Vagina (tissue), 2 donors: Measurements from ENCODE around the gene NFATC2.

Experiments
- POLR2A ChIP-seq, 2 donors: fragments of 450-650 bp; IDR thresholded peaks; one replicate each; pipeline ENCODE4 v1.6.1; 2017; ENCODE audit warnings: antibody characterized with exemption in 2 of 2, mild to moderate bottlenecking in 2 of 2, moderate library complexity in 2 of 2
- POLR2AphosphoS5 ChIP-seq, 2 donors: sonication (generic); formaldehyde crosslinking; IDR thresholded peaks; one replicate each; pipeline ENCODE4 v1.9.0; 2017; ENCODE audit warnings: antibody characterized with exemption in 2 of 2, mild to moderate bottlenecking in 2 of 2, low read depth in 1 of 2; ENCODE audit not compliant: insufficient read depth in 1 of 2
- TF ChIP-seq, protein P1 (sequence below), 3 experiments: fragments of 450-650 bp in 2 of 3; fragments of 200-600 bp in 1 of 3; sonication (generic) in 1 of 3; IDR thresholded peaks; one replicate each; pipeline ENCODE4 v1.5.1; 2017 to 2019; ENCODE audit warnings: antibody characterized with exemption in 3 of 3, mild to moderate bottlenecking in 2 of 3, moderate library complexity in 2 of 3

DNA sequence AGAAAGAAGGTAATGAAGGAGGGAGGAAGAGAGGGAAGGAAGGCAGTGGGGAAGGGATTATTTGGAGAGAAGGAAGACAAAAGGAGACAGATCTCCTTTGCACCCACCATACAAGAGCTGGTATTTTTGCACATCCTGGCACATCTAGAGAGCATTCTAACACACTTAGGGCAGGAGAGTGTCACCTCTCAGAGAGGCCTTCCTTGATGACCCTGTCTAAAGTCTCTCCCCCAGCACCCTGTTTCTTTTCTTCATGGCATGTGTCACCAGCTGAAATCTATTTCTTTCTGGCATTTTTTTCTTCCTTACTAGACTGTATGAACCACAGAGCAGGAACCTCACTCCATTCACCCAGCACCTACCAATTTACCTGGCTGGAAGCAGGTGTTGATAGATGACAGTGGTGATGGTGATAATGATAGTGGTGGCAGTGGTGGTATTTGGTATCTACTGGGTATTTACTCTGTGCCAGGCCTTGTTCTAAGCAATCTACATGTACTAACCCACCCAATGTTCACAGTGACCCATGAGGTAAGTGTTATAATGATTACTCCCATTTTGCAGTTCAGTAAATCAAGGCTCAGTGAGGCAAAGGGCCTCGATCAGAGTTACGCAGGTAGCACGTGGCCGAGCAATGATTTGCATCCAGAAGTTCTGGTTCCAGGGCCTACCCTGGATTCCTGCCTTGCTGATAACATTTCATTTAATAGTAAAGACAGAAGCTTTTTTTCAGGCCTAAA, 131.8 kb downstream of the NFATC2 start:
- TF ChIP-seq POLR2A (IDR thresholded peaks at IDR 0.05), result no peak
- TF ChIP-seq, protein P1, sequence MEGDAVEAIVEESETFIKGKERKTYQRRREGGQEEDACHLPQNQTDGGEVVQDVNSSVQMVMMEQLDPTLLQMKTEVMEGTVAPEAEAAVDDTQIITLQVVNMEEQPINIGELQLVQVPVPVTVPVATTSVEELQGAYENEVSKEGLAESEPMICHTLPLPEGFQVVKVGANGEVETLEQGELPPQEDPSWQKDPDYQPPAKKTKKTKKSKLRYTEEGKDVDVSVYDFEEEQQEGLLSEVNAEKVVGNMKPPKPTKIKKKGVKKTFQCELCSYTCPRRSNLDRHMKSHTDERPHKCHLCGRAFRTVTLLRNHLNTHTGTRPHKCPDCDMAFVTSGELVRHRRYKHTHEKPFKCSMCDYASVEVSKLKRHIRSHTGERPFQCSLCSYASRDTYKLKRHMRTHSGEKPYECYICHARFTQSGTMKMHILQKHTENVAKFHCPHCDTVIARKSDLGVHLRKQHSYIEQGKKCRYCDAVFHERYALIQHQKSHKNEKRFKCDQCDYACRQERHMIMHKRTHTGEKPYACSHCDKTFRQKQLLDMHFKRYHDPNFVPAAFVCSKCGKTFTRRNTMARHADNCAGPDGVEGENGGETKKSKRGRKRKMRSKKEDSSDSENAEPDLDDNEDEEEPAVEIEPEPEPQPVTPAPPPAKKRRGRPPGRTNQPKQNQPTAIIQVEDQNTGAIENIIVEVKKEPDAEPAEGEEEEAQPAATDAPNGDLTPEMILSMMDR (IDR thresholded peaks at IDR 0.05), result no peak
- no peak for TF ChIP-seq POLR2AphosphoS5 (IDR thresholded peaks at IDR 0.05; ENCODE audit: insufficient read depth in 1 of 2, low read depth in 1 of 2)
